Testis (tissue), 2 donors: ENCODE results near the gene TAF3.

Source experiments
- POLR2A ChIP-seq: fragments of 450-650 bp; IDR thresholded peaks from one replicate; pipeline ENCODE4 v1.6.1; 2017; ENCODE audit warnings: antibody characterized with exemption, mild to moderate bottlenecking, moderate library complexity
- TF ChIP-seq, protein P1 (sequence below), 3 experiments: fragments of 450-650 bp in 2 of 3; fragments of 200-600 bp in 1 of 3; sonication (generic) in 1 of 3; IDR thresholded peaks; one replicate each; pipeline ENCODE4 v1.5.1; 2016 to 2019; ENCODE audit warnings: antibody characterized with exemption in 3 of 3, mild to moderate bottlenecking in 2 of 3, moderate library complexity in 1 of 3

DNA sequence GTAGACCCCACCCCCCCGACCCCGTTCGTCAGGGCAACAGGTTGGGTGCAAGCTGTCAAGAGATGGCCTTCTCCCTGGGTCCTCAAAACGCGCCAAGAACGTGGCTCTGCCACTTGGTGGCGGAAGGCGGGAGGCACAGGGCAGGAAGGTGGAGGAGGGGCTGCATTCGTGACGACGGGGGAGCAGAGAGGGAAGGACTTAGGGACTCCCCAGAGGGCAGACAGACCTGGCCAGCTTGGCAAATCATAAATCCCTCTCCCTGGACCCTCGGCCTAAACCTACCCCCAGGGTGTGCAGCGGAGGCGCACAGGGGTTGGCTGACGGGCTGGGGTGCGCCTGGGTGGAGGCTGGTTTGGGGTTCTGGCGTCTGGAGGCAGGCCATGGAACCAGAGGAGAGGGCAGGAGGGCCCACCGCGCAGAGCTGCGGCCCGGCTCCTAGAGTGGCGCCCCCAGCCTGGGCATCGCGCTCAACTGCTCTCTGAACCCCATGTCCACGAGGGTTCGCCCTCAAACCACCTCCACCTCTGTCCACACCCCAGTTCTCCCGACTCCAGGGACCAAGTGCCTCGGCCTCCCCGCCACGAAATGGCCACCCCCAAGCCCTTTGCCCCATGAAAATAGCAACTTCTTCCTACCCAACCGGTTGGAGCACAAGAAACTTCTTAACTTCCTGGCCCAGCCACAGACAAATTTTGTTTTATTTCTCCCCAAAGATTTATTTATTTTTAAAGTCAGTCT is 225.4 kb downstream of the TAF3 start:
- TF ChIP-seq, protein P1, sequence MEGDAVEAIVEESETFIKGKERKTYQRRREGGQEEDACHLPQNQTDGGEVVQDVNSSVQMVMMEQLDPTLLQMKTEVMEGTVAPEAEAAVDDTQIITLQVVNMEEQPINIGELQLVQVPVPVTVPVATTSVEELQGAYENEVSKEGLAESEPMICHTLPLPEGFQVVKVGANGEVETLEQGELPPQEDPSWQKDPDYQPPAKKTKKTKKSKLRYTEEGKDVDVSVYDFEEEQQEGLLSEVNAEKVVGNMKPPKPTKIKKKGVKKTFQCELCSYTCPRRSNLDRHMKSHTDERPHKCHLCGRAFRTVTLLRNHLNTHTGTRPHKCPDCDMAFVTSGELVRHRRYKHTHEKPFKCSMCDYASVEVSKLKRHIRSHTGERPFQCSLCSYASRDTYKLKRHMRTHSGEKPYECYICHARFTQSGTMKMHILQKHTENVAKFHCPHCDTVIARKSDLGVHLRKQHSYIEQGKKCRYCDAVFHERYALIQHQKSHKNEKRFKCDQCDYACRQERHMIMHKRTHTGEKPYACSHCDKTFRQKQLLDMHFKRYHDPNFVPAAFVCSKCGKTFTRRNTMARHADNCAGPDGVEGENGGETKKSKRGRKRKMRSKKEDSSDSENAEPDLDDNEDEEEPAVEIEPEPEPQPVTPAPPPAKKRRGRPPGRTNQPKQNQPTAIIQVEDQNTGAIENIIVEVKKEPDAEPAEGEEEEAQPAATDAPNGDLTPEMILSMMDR (IDR thresholded peaks at IDR 0.05), result no peak
- TF ChIP-seq POLR2A, result no peak
